PFSK-1 (cell line): ENCODE results near the gene GOLGA6L10.

Source experiments
- POLR2AphosphoS5 ChIP-seq: IDR thresholded peaks from 2 replicates; pipeline ENCODE4 v1.6.1; 2012; ENCODE audit warnings: low read depth, mild to moderate bottlenecking, control low read depth, low read length, moderate library complexity
- REST ChIP-seq, 2 experiments: IDR thresholded peaks; 2 replicates each; pipeline versions ENCODE4 v1.6.1 to v1.8.0; 2011 to 2012; ENCODE audit warnings: low read depth in 2 of 2, low read length in 2 of 2, control low read depth in 1 of 2, inconsistent platforms in 1 of 2, mild to moderate bottlenecking in 1 of 2, moderate library complexity in 1 of 2; ENCODE audit not compliant: insufficient read depth in 1 of 2
- SIN3A ChIP-seq: IDR thresholded peaks from 2 replicates; pipeline ENCODE4 v1.6.1; 2012; ENCODE audit warnings: mild to moderate bottlenecking, low read length, moderate library complexity, borderline replicate concordance; ENCODE audit not compliant: insufficient read depth
- TAF1 ChIP-seq: IDR thresholded peaks from 2 replicates; pipeline ENCODE4 v1.6.1; 2012; ENCODE audit warnings: low read length, control low read depth, borderline replicate concordance; ENCODE audit not compliant: insufficient read depth

- no peak for TF ChIP-seq POLR2AphosphoS5
- no peak for TF ChIP-seq REST (IDR thresholded peaks at IDR 0.05; ENCODE audit: insufficient read depth in 1 of 2, low read depth in 2 of 2, low read length in 2 of 2)
- TF ChIP-seq SIN3A, result no peak
- TF ChIP-seq TAF1, result no peak
Observed at GRCh38 chr15:82306791-82307713, 42.2 kb downstream of the GOLGA6L10 start.
